HEK293 (cell line): ENCODE measurements around the gene FSD2.

Experiments
- CTCF ChIA-PET: fragments of 350-600 bp; formaldehyde crosslinking; extraction: SDS; loops from one replicate; lab custom pipeline; 2021; ENCODE audit warnings: antibody characterized with exemption; lab: Yijun Ruan, JAX
- POLR2A ChIA-PET: fragments of 300-600 bp; formaldehyde crosslinking; extraction: SDS; loops from one replicate; lab custom pipeline; 2020; ENCODE audit warnings: antibody characterized with exemption, inconsistent platforms; lab: Yijun Ruan, JAX
- H3K27ac ChIP-seq: fragments of 200-500 bp; sonication (Bioruptor generic); 2 replicates; pipeline ENCODE4 v1.5.1; 2014; ENCODE audit warnings: low read depth, low read length, control low read depth, inconsistent platforms; ENCODE audit errors: extremely low read depth
- H3K36me3 ChIP-seq, 2 experiments: fragments of 200-500 bp in 1 of 2; sonication (Bioruptor generic) in 1 of 2; 1 replicate in 1 of 2; 2 replicates in 1 of 2; pipeline ENCODE4 v1.5.1; 2014 to 2017; ENCODE audit warnings: inconsistent platforms in 2 of 2, low read length in 2 of 2; ENCODE audit not compliant: control insufficient read depth in 2 of 2, insufficient read depth in 1 of 2
- H3K4me1 ChIP-seq: fragments of 200-500 bp; sonication (Bioruptor generic); 2 replicates; pipeline ENCODE4 v1.5.1; 2014; ENCODE audit warnings: mild to moderate bottlenecking, low read length, inconsistent platforms; ENCODE audit not compliant: control insufficient read depth, insufficient read depth
- H3K4me3 ChIP-seq: 2 replicates; pipeline ENCODE4 v1.5.1; 2011; ENCODE audit warnings: low read depth, mild to moderate bottlenecking, control low read depth, low read length, moderate library complexity
- H3K9me3 ChIP-seq: fragments of 200-500 bp; sonication (Bioruptor generic); 2 replicates; pipeline ENCODE4 v1.5.1; 2014; ENCODE audit warnings: low read depth, low read length, inconsistent platforms; ENCODE audit not compliant: control insufficient read depth, insufficient read depth
- EGR2 ChIP-seq: fragments of 450-650 bp; formaldehyde crosslinking; IDR thresholded peaks from 2 replicates; pipeline ENCODE4 v1.5.1; 2016; ENCODE audit warnings: low read depth, missing biosample characterization, missing genetic modification characterization
- GLI2 ChIP-seq: fragments of 450-650 bp; formaldehyde crosslinking; IDR thresholded peaks from 2 replicates; pipeline ENCODE4; 2017; ENCODE audit warnings: missing biosample characterization, missing genetic modification characterization, low read depth, borderline replicate concordance
- GLI4 ChIP-seq: fragments of 450-650 bp; formaldehyde crosslinking; IDR thresholded peaks from 2 replicates; pipeline ENCODE4 v1.5.1; 2016; ENCODE audit warnings: missing biosample characterization, missing genetic modification characterization
- GLIS1 ChIP-seq: fragments of 450-650 bp; formaldehyde crosslinking; IDR thresholded peaks from 2 replicates; pipeline ENCODE4 v1.5.1; 2016; ENCODE audit warnings: missing biosample characterization, missing genetic modification characterization
- KLF10 ChIP-seq: fragments of 450-650 bp; IDR thresholded peaks from 2 replicates; pipeline ENCODE4 v1.5.1; 2018; ENCODE audit warnings: missing biosample characterization, mild to moderate bottlenecking, missing genetic modification characterization
- KLF16 ChIP-seq: fragments of 450-650 bp; formaldehyde crosslinking; IDR thresholded peaks from 2 replicates; pipeline ENCODE4 v1.5.1; 2017; ENCODE audit warnings: missing biosample characterization, missing genetic modification characterization
- ZNF140 ChIP-seq: fragments of 450-650 bp; formaldehyde crosslinking; IDR thresholded peaks from 2 replicates; pipeline ENCODE4 v1.5.1; 2016; ENCODE audit warnings: missing biosample characterization, missing genetic modification characterization
- ZNF184 ChIP-seq: fragments of 450-650 bp; IDR thresholded peaks from 2 replicates; pipeline ENCODE4 v1.5.1; 2018; ENCODE audit warnings: missing biosample characterization, mild to moderate bottlenecking, missing genetic modification characterization
- ZNF274 ChIP-seq, 2 experiments: fragments of 200-500 bp in 1 of 2; fragments of 450-650 bp in 1 of 2; sonication (Bioruptor generic) in 1 of 2; formaldehyde crosslinking in 1 of 2; IDR thresholded peaks; 2 replicates each; pipeline versions ENCODE4 v1.5.1 to v1.6.1; 2014 to 2016; ENCODE audit warnings: borderline replicate concordance in 1 of 2, inconsistent platforms in 1 of 2, low read length in 1 of 2, missing biosample characterization in 1 of 2, missing genetic modification characterization in 1 of 2
- ZNF501 ChIP-seq: fragments of 450-650 bp; formaldehyde crosslinking; IDR thresholded peaks from 2 replicates; pipeline ENCODE4 v1.5.1; 2016; ENCODE audit warnings: missing biosample characterization, missing genetic modification characterization
- ZNF548 ChIP-seq: fragments of 450-650 bp; formaldehyde crosslinking; IDR thresholded peaks from 2 replicates; pipeline ENCODE4 v1.5.1; 2016; ENCODE audit warnings: missing biosample characterization, missing genetic modification characterization
- ZNF626 ChIP-seq: fragments of 450-650 bp; sonication (Bioruptor Pico); formaldehyde crosslinking; IDR thresholded peaks from 2 replicates; pipeline ENCODE4 v1.5.1; 2018; ENCODE audit warnings: missing biosample characterization, missing genetic modification characterization, inconsistent platforms
- ZNF658 ChIP-seq: fragments of 450-650 bp; formaldehyde crosslinking; IDR thresholded peaks from 2 replicates; pipeline ENCODE4; 2016; ENCODE audit warnings: missing biosample characterization, missing genetic modification characterization
- ZNF791 ChIP-seq: fragments of 450-650 bp; formaldehyde crosslinking; IDR thresholded peaks from 2 replicates; pipeline ENCODE4 v1.5.1; 2016; ENCODE audit warnings: missing biosample characterization, missing genetic modification characterization
- ZNF792 ChIP-seq: fragments of 450-650 bp; formaldehyde crosslinking; IDR thresholded peaks from 2 replicates; pipeline ENCODE4 v1.5.1; 2016; ENCODE audit warnings: missing biosample characterization, missing genetic modification characterization
- ZNF837 ChIP-seq: fragments of 450-650 bp; formaldehyde crosslinking; IDR thresholded peaks from 2 replicates; pipeline ENCODE4 v1.5.1; 2016; ENCODE audit warnings: missing biosample characterization, missing genetic modification characterization
- ZSCAN23 ChIP-seq: fragments of 450-650 bp; formaldehyde crosslinking; IDR thresholded peaks from 2 replicates; pipeline ENCODE4 v1.5.1; 2016; ENCODE audit warnings: missing biosample characterization, missing genetic modification characterization
- TF ChIP-seq, protein P1 (sequence below): fragments of 450-650 bp; IDR thresholded peaks from 2 replicates; pipeline ENCODE4 v1.5.1; 2018; ENCODE audit warnings: missing biosample characterization, mild to moderate bottlenecking, missing genetic modification characterization
- TF ChIP-seq, protein P2 (sequence below): fragments of 450-650 bp; formaldehyde crosslinking; IDR thresholded peaks from 2 replicates; pipeline ENCODE4 v1.5.1; 2016; ENCODE audit warnings: missing biosample characterization, missing genetic modification characterization
- TF ChIP-seq, protein P3 (sequence below): fragments of 450-650 bp; formaldehyde crosslinking; IDR thresholded peaks from 2 replicates; pipeline ENCODE4 v1.5.0; 2017; ENCODE audit warnings: missing biosample characterization, missing genetic modification characterization, borderline replicate concordance
- TF ChIP-seq, protein P4 (sequence below): fragments of 450-650 bp; formaldehyde crosslinking; IDR thresholded peaks from 2 replicates; pipeline ENCODE4 v1.5.1; 2017; ENCODE audit warnings: missing biosample characterization, missing genetic modification characterization
- TF ChIP-seq, protein P5 (sequence below): fragments of 450-650 bp; formaldehyde crosslinking; conservative IDR thresholded peaks from 2 replicates; pipeline ENCODE4 v1.5.1; 2016; ENCODE audit warnings: low read depth, missing biosample characterization, missing genetic modification characterization

The FSD2 gene, protein sequence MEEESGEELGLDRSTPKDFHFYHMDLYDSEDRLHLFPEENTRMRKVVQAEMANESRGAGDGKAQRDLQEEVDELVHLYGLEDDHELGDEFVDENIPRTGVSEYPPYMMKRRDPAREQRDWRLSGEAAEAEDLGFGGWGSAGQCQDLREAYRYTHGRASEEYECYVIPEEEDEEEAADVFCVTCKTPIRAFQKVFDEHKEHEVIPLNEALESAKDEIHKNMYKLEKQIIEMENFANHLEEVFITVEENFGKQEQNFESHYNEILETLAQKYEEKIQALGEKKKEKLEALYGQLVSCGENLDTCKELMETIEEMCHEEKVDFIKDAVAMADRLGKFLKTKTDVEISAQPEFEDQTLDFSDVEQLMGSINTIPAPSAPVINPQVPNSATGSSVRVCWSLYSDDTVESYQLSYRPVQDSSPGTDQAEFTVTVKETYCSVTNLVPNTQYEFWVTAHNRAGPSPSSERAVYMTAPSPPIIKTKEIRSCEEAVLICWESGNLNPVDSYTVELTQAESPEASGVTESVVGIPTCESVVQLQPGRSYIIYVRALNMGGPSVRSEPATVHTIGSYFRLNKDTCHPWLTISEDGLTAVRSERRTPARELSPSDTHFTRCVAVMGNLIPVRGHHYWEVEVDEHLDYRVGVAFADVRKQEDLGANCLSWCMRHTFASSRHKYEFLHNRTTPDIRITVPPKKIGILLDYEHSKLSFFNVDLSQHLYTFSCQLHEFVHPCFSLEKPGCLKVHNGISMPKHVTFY

DNA sequence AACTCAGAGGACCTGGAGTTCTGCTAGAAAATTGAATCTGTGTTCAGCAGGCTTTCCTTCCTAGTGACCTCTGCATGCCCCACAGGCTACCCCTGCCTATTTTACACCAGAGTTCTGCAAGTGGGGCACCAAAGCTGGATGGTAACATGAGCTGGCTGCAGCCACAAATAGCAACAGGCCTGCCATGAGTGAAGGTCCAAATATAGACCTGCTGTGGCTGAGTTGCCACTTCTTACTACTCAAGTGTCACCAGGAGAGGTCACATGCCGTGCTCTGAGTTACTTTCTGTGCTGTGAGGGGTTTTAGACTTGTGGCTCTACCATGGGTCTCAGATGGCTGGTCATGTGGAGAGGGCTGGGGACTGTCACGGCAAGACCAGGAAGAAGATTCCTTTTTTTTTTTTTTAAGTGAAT lies at the start of gene FSD2:
TSS of gene FSD2 (minus strand) at position 76 of the 413 bp plus-strand sequence. CDS start 18,679 bp downstream, outside the sequence.
- CTCF ChIA-PET, result no interaction called here
- POLR2A ChIA-PET, result interaction anchor here (1.5 kb wide), 1 partner anchor 56 kb away, joined by 5 read pairs; no protein-coding TSS in a partner anchor
- Histone ChIP-seq H3K36me3 (no peaks in the 10 kb centered on the region), H3K4me3 (no peak within 1 kb of the TSS), H3K27ac (no peak within 1 kb of the TSS), H3K9me3 (no peaks in the 10 kb centered on the region), H3K4me1 (peaks cover 15% of the 10 kb centered on the region)
- TF ChIP-seq KLF10 (tag by site-specific recombination) (no peak), EGR2 (tag by site-specific recombination) (no peak), ZNF140 (no peak), ZSCAN23 (tag by site-specific recombination) (no peak), ZNF184 (tag by site-specific recombination) (no peak), ZNF837 (no peak), ZNF658 (tag by site-specific recombination) (no peak), ZNF274 (IDR thresholded peaks at IDR 0.05; ENCODE audit: low read length) (no peak), ZNF274 (tag by site-specific recombination; IDR thresholded peaks at IDR 0.05; ENCODE audit: borderline replicate concordance) (no peak), GLIS1 (tag by site-specific recombination) (peak; percentile 23; the same call in 1 of the 2 replicates), KLF16 (tag by site-specific recombination) (no peak), ZNF501 (tag by site-specific recombination) (no peak), ZNF791 (no peak), GLI2 (tag by site-specific recombination) (no peak), GLI4 (no peak), ZNF626 (tag by site-specific recombination) (no peak), ZNF548 (tag by site-specific recombination) (no peak), ZNF792 (tag by site-specific recombination) (no peak)
- TF ChIP-seq, protein P1, sequence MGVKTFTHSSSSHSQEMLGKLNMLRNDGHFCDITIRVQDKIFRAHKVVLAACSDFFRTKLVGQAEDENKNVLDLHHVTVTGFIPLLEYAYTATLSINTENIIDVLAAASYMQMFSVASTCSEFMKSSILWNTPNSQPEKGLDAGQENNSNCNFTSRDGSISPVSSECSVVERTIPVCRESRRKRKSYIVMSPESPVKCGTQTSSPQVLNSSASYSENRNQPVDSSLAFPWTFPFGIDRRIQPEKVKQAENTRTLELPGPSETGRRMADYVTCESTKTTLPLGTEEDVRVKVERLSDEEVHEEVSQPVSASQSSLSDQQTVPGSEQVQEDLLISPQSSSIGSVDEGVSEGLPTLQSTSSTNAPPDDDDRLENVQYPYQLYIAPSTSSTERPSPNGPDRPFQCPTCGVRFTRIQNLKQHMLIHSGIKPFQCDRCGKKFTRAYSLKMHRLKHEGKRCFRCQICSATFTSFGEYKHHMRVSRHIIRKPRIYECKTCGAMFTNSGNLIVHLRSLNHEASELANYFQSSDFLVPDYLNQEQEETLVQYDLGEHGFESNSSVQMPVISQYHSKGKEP (tag by site-specific recombination), result peak; percentile 62; the same call in 1 of the 2 replicates
- TF ChIP-seq, protein P2, sequence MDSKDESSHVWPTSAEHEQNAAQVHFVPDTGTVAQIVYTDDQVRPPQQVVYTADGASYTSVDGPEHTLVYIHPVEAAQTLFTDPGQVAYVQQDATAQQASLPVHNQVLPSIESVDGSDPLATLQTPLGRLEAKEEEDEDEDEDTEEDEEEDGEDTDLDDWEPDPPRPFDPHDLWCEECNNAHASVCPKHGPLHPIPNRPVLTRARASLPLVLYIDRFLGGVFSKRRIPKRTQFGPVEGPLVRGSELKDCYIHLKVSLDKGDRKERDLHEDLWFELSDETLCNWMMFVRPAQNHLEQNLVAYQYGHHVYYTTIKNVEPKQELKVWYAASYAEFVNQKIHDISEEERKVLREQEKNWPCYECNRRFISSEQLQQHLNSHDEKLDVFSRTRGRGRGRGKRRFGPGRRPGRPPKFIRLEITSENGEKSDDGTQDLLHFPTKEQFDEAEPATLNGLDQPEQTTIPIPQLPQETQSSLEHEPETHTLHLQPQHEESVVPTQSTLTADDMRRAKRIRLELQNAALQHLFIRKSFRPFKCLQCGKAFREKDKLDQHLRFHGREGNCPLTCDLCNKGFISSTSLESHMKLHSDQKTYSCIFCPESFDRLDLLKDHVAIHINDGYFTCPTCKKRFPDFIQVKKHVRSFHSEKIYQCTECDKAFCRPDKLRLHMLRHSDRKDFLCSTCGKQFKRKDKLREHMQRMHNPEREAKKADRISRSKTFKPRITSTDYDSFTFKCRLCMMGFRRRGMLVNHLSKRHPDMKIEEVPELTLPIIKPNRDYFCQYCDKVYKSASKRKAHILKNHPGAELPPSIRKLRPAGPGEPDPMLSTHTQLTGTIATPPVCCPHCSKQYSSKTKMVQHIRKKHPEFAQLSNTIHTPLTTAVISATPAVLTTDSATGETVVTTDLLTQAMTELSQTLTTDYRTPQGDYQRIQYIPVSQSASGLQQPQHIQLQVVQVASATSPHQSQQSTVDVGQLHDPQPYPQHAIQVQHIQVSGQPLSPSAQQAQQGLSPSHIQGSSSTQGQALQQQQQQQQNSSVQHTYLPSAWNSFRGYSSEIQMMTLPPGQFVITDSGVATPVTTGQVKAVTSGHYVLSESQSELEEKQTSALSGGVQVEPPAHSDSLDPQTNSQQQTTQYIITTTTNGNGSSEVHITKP, result no peak
- TF ChIP-seq, protein P3, sequence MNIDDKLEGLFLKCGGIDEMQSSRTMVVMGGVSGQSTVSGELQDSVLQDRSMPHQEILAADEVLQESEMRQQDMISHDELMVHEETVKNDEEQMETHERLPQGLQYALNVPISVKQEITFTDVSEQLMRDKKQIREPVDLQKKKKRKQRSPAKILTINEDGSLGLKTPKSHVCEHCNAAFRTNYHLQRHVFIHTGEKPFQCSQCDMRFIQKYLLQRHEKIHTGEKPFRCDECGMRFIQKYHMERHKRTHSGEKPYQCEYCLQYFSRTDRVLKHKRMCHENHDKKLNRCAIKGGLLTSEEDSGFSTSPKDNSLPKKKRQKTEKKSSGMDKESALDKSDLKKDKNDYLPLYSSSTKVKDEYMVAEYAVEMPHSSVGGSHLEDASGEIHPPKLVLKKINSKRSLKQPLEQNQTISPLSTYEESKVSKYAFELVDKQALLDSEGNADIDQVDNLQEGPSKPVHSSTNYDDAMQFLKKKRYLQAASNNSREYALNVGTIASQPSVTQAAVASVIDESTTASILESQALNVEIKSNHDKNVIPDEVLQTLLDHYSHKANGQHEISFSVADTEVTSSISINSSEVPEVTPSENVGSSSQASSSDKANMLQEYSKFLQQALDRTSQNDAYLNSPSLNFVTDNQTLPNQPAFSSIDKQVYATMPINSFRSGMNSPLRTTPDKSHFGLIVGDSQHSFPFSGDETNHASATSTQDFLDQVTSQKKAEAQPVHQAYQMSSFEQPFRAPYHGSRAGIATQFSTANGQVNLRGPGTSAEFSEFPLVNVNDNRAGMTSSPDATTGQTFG, result no peak
- TF ChIP-seq, protein P4, sequence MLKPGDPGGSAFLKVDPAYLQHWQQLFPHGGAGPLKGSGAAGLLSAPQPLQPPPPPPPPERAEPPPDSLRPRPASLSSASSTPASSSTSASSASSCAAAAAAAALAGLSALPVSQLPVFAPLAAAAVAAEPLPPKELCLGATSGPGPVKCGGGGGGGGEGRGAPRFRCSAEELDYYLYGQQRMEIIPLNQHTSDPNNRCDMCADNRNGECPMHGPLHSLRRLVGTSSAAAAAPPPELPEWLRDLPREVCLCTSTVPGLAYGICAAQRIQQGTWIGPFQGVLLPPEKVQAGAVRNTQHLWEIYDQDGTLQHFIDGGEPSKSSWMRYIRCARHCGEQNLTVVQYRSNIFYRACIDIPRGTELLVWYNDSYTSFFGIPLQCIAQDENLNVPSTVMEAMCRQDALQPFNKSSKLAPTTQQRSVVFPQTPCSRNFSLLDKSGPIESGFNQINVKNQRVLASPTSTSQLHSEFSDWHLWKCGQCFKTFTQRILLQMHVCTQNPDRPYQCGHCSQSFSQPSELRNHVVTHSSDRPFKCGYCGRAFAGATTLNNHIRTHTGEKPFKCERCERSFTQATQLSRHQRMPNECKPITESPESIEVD (tag by site-specific recombination), result no peak
- TF ChIP-seq, protein P5, sequence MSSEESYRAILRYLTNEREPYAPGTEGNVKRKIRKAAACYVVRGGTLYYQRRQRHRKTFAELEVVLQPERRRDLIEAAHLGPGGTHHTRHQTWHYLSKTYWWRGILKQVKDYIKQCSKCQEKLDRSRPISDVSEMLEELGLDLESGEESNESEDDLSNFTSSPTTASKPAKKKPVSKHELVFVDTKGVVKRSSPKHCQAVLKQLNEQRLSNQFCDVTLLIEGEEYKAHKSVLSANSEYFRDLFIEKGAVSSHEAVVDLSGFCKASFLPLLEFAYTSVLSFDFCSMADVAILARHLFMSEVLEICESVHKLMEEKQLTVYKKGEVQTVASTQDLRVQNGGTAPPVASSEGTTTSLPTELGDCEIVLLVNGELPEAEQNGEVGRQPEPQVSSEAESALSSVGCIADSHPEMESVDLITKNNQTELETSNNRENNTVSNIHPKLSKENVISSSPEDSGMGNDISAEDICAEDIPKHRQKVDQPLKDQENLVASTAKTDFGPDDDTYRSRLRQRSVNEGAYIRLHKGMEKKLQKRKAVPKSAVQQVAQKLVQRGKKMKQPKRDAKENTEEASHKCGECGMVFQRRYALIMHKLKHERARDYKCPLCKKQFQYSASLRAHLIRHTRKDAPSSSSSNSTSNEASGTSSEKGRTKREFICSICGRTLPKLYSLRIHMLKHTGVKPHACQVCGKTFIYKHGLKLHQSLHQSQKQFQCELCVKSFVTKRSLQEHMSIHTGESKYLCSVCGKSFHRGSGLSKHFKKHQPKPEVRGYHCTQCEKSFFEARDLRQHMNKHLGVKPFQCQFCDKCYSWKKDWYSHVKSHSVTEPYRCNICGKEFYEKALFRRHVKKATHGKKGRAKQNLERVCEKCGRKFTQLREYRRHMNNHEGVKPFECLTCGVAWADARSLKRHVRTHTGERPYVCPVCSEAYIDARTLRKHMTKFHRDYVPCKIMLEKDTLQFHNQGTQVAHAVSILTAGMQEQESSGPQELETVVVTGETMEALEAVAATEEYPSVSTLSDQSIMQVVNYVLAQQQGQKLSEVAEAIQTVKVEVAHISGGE (tag by site-specific recombination), result no peak
